ENCODE data around the gene HIVEP1.

The HIVEP1 gene

GRCh38 chr6:12083763-12084162 is 71.7 kb downstream of the HIVEP1 start:
- H3K36me3 ChIP-seq (replicated peaks; ENCODE audit: low read depth, low read length), result no peaks in the 10 kb centered on the region
- no peaks in the 10 kb centered on the region for H3K9me3 ChIP-seq (ENCODE audit: insufficient read depth, low read length)
- H3K4me2 ChIP-seq (ENCODE audit: low read length), result peak overlapping the region; percentile 96
- H3K27ac ChIP-seq (ENCODE audit: low read length), result no peak overlapping the region
- no peaks in the 10 kb centered on the region for H3K27me3 ChIP-seq (ENCODE audit: low read depth, low read length)
- H3K4me1 ChIP-seq (ENCODE audit: low read length), result peaks cover 41% of the 10 kb centered on the region
- H4K20me1 ChIP-seq (ENCODE audit: insufficient read depth, low read length), result peaks cover 38% of the 10 kb centered on the region
- no peak overlapping the region for H3K9ac ChIP-seq (ENCODE audit: low read length)
- H3K79me2 ChIP-seq (ENCODE audit: low read length), result peaks cover 30% of the 10 kb centered on the region
- TF ChIP-seq EZH2phosphoT487 (IDR thresholded peaks at IDR 0.05; ENCODE audit: low read depth) (no peak), CTCF (IDR thresholded peaks at IDR 0.05; ENCODE audit: low read depth, low read length) (no peak)
- no peak overlapping the region for H2AFZ ChIP-seq (ENCODE audit: low read depth, low read length)
- peak overlapping the region; percentile 67; the same call in 1 of the 2 replicates for H3K4me3 ChIP-seq (ENCODE audit: low read length)

- Histone ChIP-seq H3K79me2 (ENCODE audit: low read length) (peaks cover 30% of the 10 kb centered on the region), H3K4me2 (ENCODE audit: low read length) (peak overlapping the region; percentile 96), H2AFZ (ENCODE audit: low read depth, low read length) (no peak overlapping the region), H3K9ac (ENCODE audit: low read length) (no peak overlapping the region), H3K9me3 (ENCODE audit: insufficient read depth, low read length) (no peaks in the 10 kb centered on the region), H3K4me3 (ENCODE audit: low read length) (peak overlapping the region; percentile 67), H3K36me3 (replicated peaks; ENCODE audit: low read depth, low read length) (no peaks in the 10 kb centered on the region), H4K20me1 (ENCODE audit: insufficient read depth, low read length) (peaks cover 38% of the 10 kb centered on the region), H3K27ac (ENCODE audit: low read length) (peak overlapping the region; percentile 25; the same call in 1 of the 2 replicates), H3K4me1 (ENCODE audit: low read length) (peaks cover 41% of the 10 kb centered on the region), H3K27me3 (ENCODE audit: low read depth, low read length) (no peaks in the 10 kb centered on the region)
- no peak for TF ChIP-seq EZH2phosphoT487 (IDR thresholded peaks at IDR 0.05; ENCODE audit: low read depth)
- no peak for TF ChIP-seq CTCF (IDR thresholded peaks at IDR 0.05; ENCODE audit: low read depth, low read length)
Measured at GRCh38 chr6:12084681-12085080, 72.6 kb downstream of the HIVEP1 start.

DNA sequence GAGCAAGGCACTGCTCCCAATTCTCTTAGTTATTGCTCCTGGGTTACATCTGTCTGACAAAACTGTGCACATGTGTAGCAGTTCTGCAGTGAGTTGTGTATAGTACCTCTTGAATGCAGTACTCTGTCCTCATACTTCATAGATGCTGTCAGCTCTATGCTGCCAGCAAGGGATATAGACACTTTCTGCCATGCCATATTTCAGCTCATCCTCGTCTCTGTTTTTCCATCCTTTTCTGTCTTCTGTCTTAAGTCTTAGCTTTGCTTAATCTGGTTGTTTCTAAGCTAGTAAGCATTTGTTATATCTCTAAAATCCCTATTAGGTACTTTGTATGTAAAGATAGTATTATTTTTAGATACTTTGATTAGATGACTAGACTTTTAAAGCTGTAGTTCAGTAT is 76.4 kb downstream of the HIVEP1 start:
- peaks cover 26% of the 10 kb centered on the region for H3K4me1 ChIP-seq (ENCODE audit: low read length)
- no peak for TF ChIP-seq EZH2phosphoT487 (IDR thresholded peaks at IDR 0.05; ENCODE audit: low read depth)
- no peak for TF ChIP-seq CTCF (IDR thresholded peaks at IDR 0.05; ENCODE audit: low read depth, low read length)
- peaks cover 17% of the 10 kb centered on the region; the same call in 1 of the 2 replicates for H4K20me1 ChIP-seq (ENCODE audit: insufficient read depth, low read length)
- peaks cover 22% of the 10 kb centered on the region for H3K79me2 ChIP-seq (ENCODE audit: low read length)
- H3K4me2 ChIP-seq (ENCODE audit: low read length), result no peak overlapping the region
- no peak overlapping the region for H2AFZ ChIP-seq (ENCODE audit: low read depth, low read length)
- H3K4me3 ChIP-seq (ENCODE audit: low read length), result no peak overlapping the region
- no peaks in the 10 kb centered on the region for H3K9me3 ChIP-seq (ENCODE audit: insufficient read depth, low read length)
- H3K9ac ChIP-seq (ENCODE audit: low read length), result no peak overlapping the region
- no peak overlapping the region for H3K27ac ChIP-seq (ENCODE audit: low read length)
- H3K27me3 ChIP-seq (ENCODE audit: low read depth, low read length), result no peaks in the 10 kb centered on the region
- no peaks in the 10 kb centered on the region for H3K36me3 ChIP-seq (replicated peaks; ENCODE audit: low read depth, low read length)

GRCh38 chr6:12090714-12091113 is 78.6 kb downstream of the HIVEP1 start:
- H3K4me2 ChIP-seq (ENCODE audit: low read length), result no peak overlapping the region
- peaks cover 5% of the 10 kb centered on the region; the same call in 1 of the 2 replicates for H3K79me2 ChIP-seq (ENCODE audit: low read length)
- H4K20me1 ChIP-seq (ENCODE audit: insufficient read depth, low read length), result no peaks in the 10 kb centered on the region
- H3K4me3 ChIP-seq (ENCODE audit: low read length), result no peak overlapping the region
- H3K4me1 ChIP-seq (ENCODE audit: low read length), result peaks cover 4% of the 10 kb centered on the region; the same call in 1 of the 2 replicates
- no peaks in the 10 kb centered on the region for H3K36me3 ChIP-seq (replicated peaks; ENCODE audit: low read depth, low read length)
- no peaks in the 10 kb centered on the region for H3K9me3 ChIP-seq (ENCODE audit: insufficient read depth, low read length)
- TF ChIP-seq EZH2phosphoT487 (IDR thresholded peaks at IDR 0.05; ENCODE audit: low read depth) (no peak), CTCF (IDR thresholded peaks at IDR 0.05; ENCODE audit: low read depth, low read length) (no peak)
- H3K27me3 ChIP-seq (ENCODE audit: low read depth, low read length), result no peaks in the 10 kb centered on the region
- H2AFZ ChIP-seq (ENCODE audit: low read depth, low read length), result no peak overlapping the region
- H3K27ac ChIP-seq (ENCODE audit: low read length), result no peak overlapping the region
- H3K9ac ChIP-seq (ENCODE audit: low read length), result no peak overlapping the region
